Stomach (tissue), 9 donors: Measurements from ENCODE around the gene FAM114A1. TPM values are rescaled to one million over a fixed set of nuclear protein-coding genes. Genes with fewer than 3 reads are reported as not detected.
"Not testable (repeated sequence)": the region's sequence is repeated elsewhere in the genome, so short reads cannot be mapped to it uniquely, and the experiment has no call there.

Experiments
- DNase-seq, 2 donors: peaks; one replicate each; pipeline versions ENCODE4 v3.0.0 to v3.0.0-alpha.2; 2013 to 2019
- H3K27ac ChIP-seq, 5 donors: fragments of 200-600 bp in 4 of 5; sonication (generic) in 4 of 5; one replicate each; pipeline ENCODE4 v1.5.1; 2013 to 2019; ENCODE audit warnings: mild to moderate bottlenecking in 1 of 5, moderate library complexity in 1 of 5
- H3K27me3 ChIP-seq, 3 donors: fragments of 200-600 bp; sonication (generic); one replicate each; pipeline ENCODE4 v1.5.1; 2017 to 2019; ENCODE audit warnings: mixed run types in 1 of 3
- H3K36me3 ChIP-seq, 4 donors: fragments of 200-600 bp; sonication (generic); 1 replicate in 3 of 4; 2 replicates in 1 of 4; pipeline ENCODE4 v1.5.1; 2016 to 2019
- H3K4me1 ChIP-seq, 4 donors: fragments of 200-600 bp; sonication (generic); one replicate each; pipeline ENCODE4 v1.5.1; 2016 to 2019
- H3K4me3 ChIP-seq, 4 donors: fragments of 200-600 bp; sonication (generic) in 3 of 4; one replicate each; pipeline ENCODE4 v1.5.1; 2016 to 2019; ENCODE audit warnings: mild to moderate bottlenecking in 1 of 4
- H3K9me3 ChIP-seq, 4 donors: fragments of 200-600 bp; sonication (generic); one replicate each; pipeline ENCODE4 v1.5.1; 2016 to 2019
- CTCF ChIP-seq, 7 experiments: fragments of 450-650 bp in 4 of 7; fragments of 200-600 bp in 3 of 7; sonication (generic) in 3 of 7; IDR thresholded peaks; one replicate each; pipeline ENCODE4 v1.5.1; 2016 to 2019; ENCODE audit warnings: antibody characterized with exemption in 7 of 7, control low read depth in 2 of 7, mild to moderate bottlenecking in 1 of 7
- EP300 ChIP-seq: sonication (generic); formaldehyde crosslinking; IDR thresholded peaks from one replicate; pipeline ENCODE4 v1.6.1; 2017; ENCODE audit warnings: antibody characterized with exemption
- POLR2A ChIP-seq, 4 donors: fragments of 450-650 bp; IDR thresholded peaks; one replicate each; pipeline ENCODE4 v1.6.1; 2016; ENCODE audit warnings: antibody characterized with exemption in 4 of 4, control low read depth in 2 of 4, mild to moderate bottlenecking in 1 of 4, moderate library complexity in 1 of 4
- POLR2AphosphoS5 ChIP-seq, 3 donors: sonication (generic); formaldehyde crosslinking; IDR thresholded peaks; one replicate each; pipeline ENCODE4 v1.6.1; 2016; ENCODE audit warnings: antibody characterized with exemption in 3 of 3
- WGBS, 5 donors: extraction: QIAGEN DNeasy Blood & Tissue Kit in 3 of 5; methylation state at CpG; one replicate each; pipeline versions ENCODE4 v1.1.5 to v1.1.7; 2013 to 2018; 5-methylcytosine and 5-hydroxymethylcytosine counted together
- intact Hi-C: fragments of 100-400 bp; cut with DNase I; formaldehyde crosslinking; loops from one replicate; pipeline ENCODE4 v1.15.1; 2023; ENCODE audit warnings: low total_unique reads
- polyA plus RNA-seq, 3 donors: library from polyadenylated mRNA; stranded (reverse); fragments of 200-250 nt; gene quantifications; one replicate each; pipeline ENCODE4 v1.2.3, GENCODE V29; 2013
- total RNA-seq, 5 donors: library from RNA; depleted of rRNA; stranded (reverse); fragments of >200 nt; gene quantifications; one replicate each; pipeline versions ENCODE4 v1.1.0 to v1.2.3, GENCODE V29; 2014 to 2016
- donor health status: healthy with polysubstance abuse.
- donor health status: Bipolar disorder and iron deficiency.
- donor health status: healthy.

FAM114A1 gene
- total and polyA plus RNA-seq, 8 donors = 10.4 to 149 (median 47.9) TPM

- peaks cover 64 to 100% (median 100%) of the 10 kb centered on the region in 4 donors for H3K36me3 ChIP-seq
- peaks cover 0 to 2% (median 0%) of the 10 kb centered on the region in 4 donors for H3K4me1 ChIP-seq
- no peak for TF ChIP-seq EP300
- no peaks in the 10 kb centered on the region for H3K9me3 ChIP-seq
- H3K4me3 ChIP-seq = no peak overlapping the region
- no peaks in the 10 kb centered on the region for H3K27me3 ChIP-seq
- whole genome bisulfite sequencing, 5 donors = 83 to 96% (median 94%) methylated on average over 4 of the region's 4 CpGs
- DNase-seq = no peak
- intact Hi-C loops = no loop called here
- no peak overlapping the region for H3K27ac ChIP-seq
These were observed 43.7 kb downstream of the FAM114A1 start for GRCh38 chr4:38911257-38911656.

GRCh38 chr4:38914854-38915253 is 47.2 kb downstream of the FAM114A1 start:
- Histone ChIP-seq H3K9me3 (no peaks in the 10 kb centered on the region), H3K4me3 (no peak overlapping the region), H3K4me1 (no peaks in the 10 kb centered on the region), H3K27me3 (no peaks in the 10 kb centered on the region), H3K36me3 (peaks cover 47 to 100% (median 100%) of the 10 kb centered on the region in 4 donors), H3K27ac (no peak overlapping the region)
- WGBS, 5 donors = 72 to 87% (median 83%) methylated on average over 8 of the region's 8 CpGs
- TF ChIP-seq CTCF (IDR thresholded peaks at IDR 0.05) = no peak
- no peak for TF ChIP-seq POLR2A (IDR thresholded peaks at IDR 0.05)
- no peak for TF ChIP-seq POLR2AphosphoS5 (IDR thresholded peaks at IDR 0.05)
- TF ChIP-seq EP300 = no peak
- intact Hi-C loops = no loop called here
- DNase-seq = no peak

GRCh38 chr4:38916267-38916666 is 48.7 kb downstream of the FAM114A1 start:
- H3K27ac ChIP-seq, intact Hi-C loops, DNase-seq, H3K9me3 ChIP-seq, H3K4me3 ChIP-seq, H3K27me3 ChIP-seq, H3K4me1 ChIP-seq: not testable (repeated sequence)
- 89 to 99% (median 97%) methylated on average over 5 of the region's 5 CpGs for WGBS, 5 donors
- H3K36me3 ChIP-seq = peaks cover 37 to 100% (median 100%) of the 10 kb centered on the region in 4 donors

GRCh38 chr4:38917481-38918025 is 49.9 kb downstream of the FAM114A1 start:
- 82 to 98% (median 85%) methylated on average over 8 of the region's 8 CpGs for WGBS, 5 donors
- Histone ChIP-seq H3K27ac (peak overlapping the region in 1 of 5 donors; percentile 24), H3K4me1 (peaks cover 0 to 4% (median 0%) of the 10 kb centered on the region in 4 donors), H3K27me3 (no peaks in the 10 kb centered on the region), H3K36me3 (peaks cover 30 to 100% (median 100%) of the 10 kb centered on the region in 4 donors), H3K4me3 (no peak overlapping the region), H3K9me3 (no peaks in the 10 kb centered on the region)
- intact Hi-C loops = no loop called here
- TF ChIP-seq CTCF (IDR thresholded peaks at IDR 0.05) (no peak), EP300 (no peak), POLR2AphosphoS5 (IDR thresholded peaks at IDR 0.05) (no peak), POLR2A (IDR thresholded peaks at IDR 0.05) (no peak)
- no peak for DNase-seq

DNA sequence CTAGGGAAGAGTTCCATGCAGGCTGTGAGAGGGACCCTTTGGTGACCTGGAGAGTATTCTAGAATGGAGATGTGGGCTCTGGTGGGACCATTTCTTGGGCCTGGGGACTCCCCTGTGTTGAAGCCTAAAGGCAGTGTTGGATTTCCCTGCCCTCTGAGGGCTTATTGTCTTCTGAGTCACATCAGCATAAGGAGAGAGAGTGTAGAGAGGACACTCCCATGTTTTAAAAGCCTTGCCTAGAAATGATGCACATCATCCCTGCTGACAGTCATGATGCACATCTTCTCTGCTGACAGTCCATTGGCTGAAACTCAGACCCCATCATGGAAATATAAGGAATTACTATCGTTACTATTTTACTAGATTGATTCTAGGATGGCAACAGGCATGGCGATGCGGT is 51.9 kb downstream of the FAM114A1 start:
- 94 to 97% (median 97%) methylated on average over 3 of the region's 3 CpGs for WGBS, 5 donors
- no peak overlapping the region for H3K27ac ChIP-seq
- intact Hi-C loops = no loop called here
- peaks cover 0 to 7% (median 0%) of the 10 kb centered on the region in 4 donors for H3K4me1 ChIP-seq
- no peak overlapping the region for H3K4me3 ChIP-seq
- no peak for DNase-seq
- no peaks in the 10 kb centered on the region for H3K27me3 ChIP-seq
- peaks cover 21 to 100% (median 99%) of the 10 kb centered on the region in 4 donors for H3K36me3 ChIP-seq
- H3K9me3 ChIP-seq = no peaks in the 10 kb centered on the region
- TF ChIP-seq POLR2A (IDR thresholded peaks at IDR 0.05) (no peak), CTCF (IDR thresholded peaks at IDR 0.05) (no peak), POLR2AphosphoS5 (IDR thresholded peaks at IDR 0.05) (no peak), EP300 (no peak)
